ENCODE measurements around the gene JAK1.

DNA sequence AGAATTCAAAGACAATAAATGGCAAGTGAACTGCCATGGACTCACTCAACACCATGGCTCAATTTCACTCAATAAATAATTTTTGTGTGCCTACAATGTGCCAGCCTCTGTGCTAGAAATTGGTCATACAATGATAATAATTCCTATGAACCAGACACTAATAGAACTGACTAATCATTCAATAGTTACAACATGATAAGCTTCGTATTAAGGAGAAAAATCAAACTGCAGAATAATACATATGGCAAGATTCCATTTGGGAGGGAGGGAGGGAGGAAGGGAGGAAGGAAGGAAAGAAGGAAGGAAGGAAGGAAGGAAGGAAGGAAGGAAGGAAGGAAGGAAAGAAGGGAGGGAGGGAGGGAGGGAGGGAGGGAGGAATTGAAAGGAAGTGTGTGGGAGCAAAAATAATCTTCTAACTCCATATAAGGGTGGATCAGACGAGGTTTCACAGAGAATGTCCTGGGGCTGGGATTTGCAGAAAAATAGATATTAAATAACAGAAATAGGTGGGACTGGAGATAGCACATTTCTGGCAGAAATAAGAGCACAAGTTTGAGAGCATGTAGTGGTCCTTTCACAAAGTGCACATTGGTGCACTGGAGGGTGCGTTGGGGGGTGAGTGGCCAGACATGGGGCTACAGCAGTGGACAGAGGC, 52.9 kb downstream of the JAK1 start:
- TF ChIP-seq CTCF (conservative IDR thresholded peaks at IDR 0.05; ENCODE audit: low read depth, low read length) (no peak), EZH2 (IDR thresholded peaks at IDR 0.05; ENCODE audit: borderline replicate concordance, low read depth, low read length, poor library complexity, severe bottlenecking) (no peak)
